ENCODE measurements around the gene RELN. TPM values are rescaled to one million over a fixed set of nuclear protein-coding genes. Genes with fewer than 3 reads are reported as not detected.

Gene RELN
- total RNA-seq, 1 donor from 2014 or later = 0.19 TPM

DNA sequence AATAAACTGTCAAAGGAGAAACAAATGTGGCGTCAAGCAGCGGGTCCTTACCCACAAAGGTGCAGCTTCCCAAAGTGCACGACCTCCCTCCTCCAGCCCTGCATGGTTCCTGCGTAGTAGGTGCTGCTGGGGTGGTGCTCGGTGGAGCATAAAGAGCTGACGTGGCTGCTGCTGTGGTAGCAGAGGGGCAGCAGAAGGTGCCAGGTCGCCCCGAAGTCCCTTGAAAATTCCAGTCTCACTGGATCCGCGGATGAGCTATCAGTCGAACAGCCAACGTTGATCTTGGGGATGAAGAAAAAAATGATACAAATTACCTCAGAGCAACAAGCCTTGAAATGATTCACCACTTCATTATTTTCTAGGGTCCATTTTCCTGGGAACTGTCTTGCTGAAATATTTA, 438.4 kb downstream of the RELN start:
- no peak overlapping the region for H3K4me3 Mint-ChIP-seq (ENCODE audit: unreplicated experiment)
- TF ChIP-seq CTCF (IDR thresholded peaks at IDR 0.05) = no peak
- H3K9me3 Mint-ChIP-seq (ENCODE audit: unreplicated experiment) = no peaks in the 10 kb centered on the region
- no peaks in the 10 kb centered on the region for H3K36me3 Mint-ChIP-seq (ENCODE audit: unreplicated experiment)
- no peaks in the 10 kb centered on the region for H3K4me1 Mint-ChIP-seq (ENCODE audit: unreplicated experiment)
- no peak for DNase-seq (ENCODE audit: extremely low spot score, unreplicated experiment)
- H3K27me3 Mint-ChIP-seq (ENCODE audit: unreplicated experiment) = peaks cover 8% of the 10 kb centered on the region
- no peak overlapping the region for H3K27ac Mint-ChIP-seq (ENCODE audit: unreplicated experiment)

- TF ChIP-seq CTCF (IDR thresholded peaks at IDR 0.05) = no peak
- no peaks in the 10 kb centered on the region for H3K4me1 Mint-ChIP-seq (ENCODE audit: unreplicated experiment)
- H3K36me3 Mint-ChIP-seq (ENCODE audit: unreplicated experiment) = no peaks in the 10 kb centered on the region
- no peak overlapping the region for H3K27ac Mint-ChIP-seq (ENCODE audit: unreplicated experiment)
- H3K27me3 Mint-ChIP-seq (ENCODE audit: unreplicated experiment) = peaks cover 14% of the 10 kb centered on the region
- no peak overlapping the region for H3K4me3 Mint-ChIP-seq (ENCODE audit: unreplicated experiment)
- DNase-seq (ENCODE audit: extremely low spot score, unreplicated experiment) = no peak
- H3K9me3 Mint-ChIP-seq (ENCODE audit: unreplicated experiment) = no peaks in the 10 kb centered on the region
Measured at GRCh38 chr7:103549786-103550185, 439.7 kb downstream of the RELN start.

- H3K27me3 Mint-ChIP-seq (ENCODE audit: unreplicated experiment) = peaks cover 14% of the 10 kb centered on the region
- no peaks in the 10 kb centered on the region for H3K4me1 Mint-ChIP-seq (ENCODE audit: unreplicated experiment)
- no peak for TF ChIP-seq CTCF (IDR thresholded peaks at IDR 0.05)
- no peak overlapping the region for H3K4me3 Mint-ChIP-seq (ENCODE audit: unreplicated experiment)
- no peak overlapping the region for H3K27ac Mint-ChIP-seq (ENCODE audit: unreplicated experiment)
- H3K9me3 Mint-ChIP-seq (ENCODE audit: unreplicated experiment) = no peaks in the 10 kb centered on the region
- H3K36me3 Mint-ChIP-seq (ENCODE audit: unreplicated experiment) = no peaks in the 10 kb centered on the region
- DNase-seq (ENCODE audit: extremely low spot score, unreplicated experiment) = no peak
Measured at GRCh38 chr7:103547451-103548284, 441.8 kb downstream of the RELN start.

DNA sequence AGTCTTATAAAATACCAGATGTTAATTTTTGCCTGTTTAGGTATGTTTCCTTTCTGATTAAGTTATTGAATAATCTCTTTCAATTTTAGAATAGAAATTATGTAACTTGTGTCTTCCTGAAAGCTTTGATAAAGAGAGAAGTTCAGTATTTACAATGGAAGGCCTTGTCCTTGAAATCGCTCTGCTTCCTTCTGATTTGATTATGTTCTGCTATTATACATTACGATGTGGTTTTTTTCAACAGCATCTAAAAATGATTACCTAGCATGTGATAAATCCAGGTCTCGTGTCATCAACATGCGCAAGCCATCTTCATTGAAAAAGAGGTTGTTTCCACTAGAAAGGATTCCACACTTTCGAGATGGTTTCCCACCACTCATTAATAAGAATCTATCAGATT, 447.0 kb downstream of the RELN start:
- no peaks in the 10 kb centered on the region for H3K9me3 Mint-ChIP-seq (ENCODE audit: unreplicated experiment)

More for the DNA sequence above, 447.0 kb downstream of the RELN start:
- H3K36me3 Mint-ChIP-seq (ENCODE audit: unreplicated experiment) = no peaks in the 10 kb centered on the region
- H3K4me3 Mint-ChIP-seq (ENCODE audit: unreplicated experiment) = no peak overlapping the region
- no peak for DNase-seq (ENCODE audit: extremely low spot score, unreplicated experiment)
- no peak for TF ChIP-seq CTCF (IDR thresholded peaks at IDR 0.05)
- peaks cover 3% of the 10 kb centered on the region for H3K4me1 Mint-ChIP-seq (ENCODE audit: unreplicated experiment)
- no peak overlapping the region for H3K27ac Mint-ChIP-seq (ENCODE audit: unreplicated experiment)
- peaks cover 18% of the 10 kb centered on the region for H3K27me3 Mint-ChIP-seq (ENCODE audit: unreplicated experiment)
